HG03575 (cell line): ENCODE results near the gene LYL1.

ENCODE experiments used
- ATAC-seq: cut with Tn5 transposase; IDR thresholded peaks from one replicate; pipeline ENCODE4 v1.9.1; 2021; ENCODE audit not compliant: unreplicated experiment, insufficient number of reproducible peaks, low FRiP score; ENCODE audit errors: extremely low read depth

LYL1 gene

DNA sequence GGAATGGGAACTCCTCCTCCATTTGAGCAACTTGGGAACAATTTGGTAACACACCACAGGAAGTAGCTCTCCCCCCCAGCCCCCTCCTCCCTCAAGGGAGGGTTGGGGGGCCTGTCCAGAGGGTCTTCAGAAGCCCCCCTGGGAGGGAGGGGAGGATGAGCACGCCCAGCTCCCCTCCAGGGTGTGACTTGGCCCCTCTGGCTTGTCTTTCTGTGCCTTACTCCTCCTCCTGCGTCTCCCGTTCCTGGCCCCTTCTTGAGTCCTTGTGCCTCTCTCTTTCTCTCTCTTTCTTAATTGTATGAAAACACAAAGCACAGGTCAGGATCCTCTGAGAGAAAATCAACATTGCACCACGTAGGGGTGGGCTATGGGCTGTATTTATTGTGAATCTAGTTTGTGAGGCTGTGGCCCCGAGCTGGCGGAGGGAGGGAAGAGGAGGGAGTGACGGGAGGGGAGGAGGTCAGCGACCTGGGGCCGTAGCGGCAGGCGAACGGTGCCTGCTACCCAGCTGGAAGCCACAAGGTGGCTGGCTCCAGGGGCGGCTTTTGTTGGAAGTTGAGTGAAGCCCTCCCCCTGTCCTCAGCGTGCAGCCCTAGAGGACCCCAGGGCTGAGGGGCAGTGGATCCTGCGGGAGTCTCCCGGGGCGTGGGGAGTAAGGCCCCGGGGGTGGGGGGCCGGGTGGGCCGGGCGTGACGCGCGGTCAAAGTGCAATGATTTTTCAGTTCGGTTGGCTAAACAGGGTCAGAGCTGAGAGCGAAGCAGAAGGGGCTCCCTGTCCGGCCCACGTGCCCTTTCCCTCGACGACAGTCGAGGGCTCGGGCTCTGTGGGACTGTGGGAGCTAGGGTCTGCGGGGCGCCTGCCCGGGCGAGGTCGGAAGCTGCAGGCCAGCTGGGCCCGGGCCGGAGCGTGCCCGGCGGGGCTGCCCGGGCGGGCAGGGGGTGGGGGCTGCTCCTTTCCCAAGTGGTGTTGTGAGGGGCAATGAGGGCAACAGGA lies 6.4 kb downstream of the LYL1 start:
- no peak for ATAC-seq

DNA sequence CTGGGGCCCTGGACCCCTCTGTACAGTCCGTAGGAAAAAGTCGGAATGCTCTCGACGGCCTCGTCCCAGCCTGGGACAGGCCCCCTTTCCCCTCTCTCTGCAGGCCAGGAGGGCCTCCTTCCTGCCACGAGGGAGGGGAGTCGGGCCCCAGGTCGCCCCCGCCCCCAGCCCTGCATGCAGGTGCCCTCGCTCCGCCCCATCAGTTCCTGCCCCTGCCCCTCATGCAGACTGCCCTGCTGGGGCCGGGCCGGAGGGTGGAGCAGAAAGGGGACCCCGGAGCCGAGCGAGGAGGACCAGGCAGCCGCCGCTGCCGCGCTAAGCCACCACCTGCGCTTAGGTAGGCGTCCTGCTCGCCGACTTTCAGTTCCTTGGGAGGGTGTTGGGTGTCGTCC lies 7.3 kb downstream of the LYL1 start:
- ATAC-seq = no peak

DNA sequence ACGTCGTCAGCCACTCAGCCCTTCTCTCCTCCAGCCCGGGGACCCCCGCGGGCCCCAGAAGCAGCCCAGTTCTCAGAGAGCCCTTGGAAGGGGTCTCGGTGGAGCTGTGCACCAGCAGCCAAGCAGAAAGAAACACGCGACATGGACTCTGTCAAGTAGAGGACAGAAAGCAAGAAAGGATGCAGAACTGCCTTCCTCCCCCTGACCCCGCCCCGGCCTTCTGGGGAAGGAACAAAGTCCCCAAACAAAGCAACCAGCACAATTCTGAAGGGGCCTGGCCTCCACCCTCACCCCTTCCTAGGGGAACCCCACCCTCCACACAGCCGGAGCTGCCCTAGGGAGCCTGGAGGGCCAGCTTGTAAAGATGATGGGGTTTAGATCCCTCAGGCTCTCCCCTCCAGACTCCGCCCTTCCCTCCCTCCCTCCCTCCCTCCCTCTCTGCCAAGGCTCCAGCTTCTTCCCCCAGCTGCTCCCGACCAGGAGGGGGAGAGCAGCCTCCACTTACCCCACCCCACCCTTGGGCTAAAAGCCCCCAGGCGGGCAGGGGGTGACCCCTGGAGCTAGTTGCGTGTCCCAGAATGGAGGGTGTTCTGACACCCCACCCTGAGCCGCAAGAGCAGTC lies 7.8 kb downstream of the LYL1 start:
- ATAC-seq = no peak

DNA sequence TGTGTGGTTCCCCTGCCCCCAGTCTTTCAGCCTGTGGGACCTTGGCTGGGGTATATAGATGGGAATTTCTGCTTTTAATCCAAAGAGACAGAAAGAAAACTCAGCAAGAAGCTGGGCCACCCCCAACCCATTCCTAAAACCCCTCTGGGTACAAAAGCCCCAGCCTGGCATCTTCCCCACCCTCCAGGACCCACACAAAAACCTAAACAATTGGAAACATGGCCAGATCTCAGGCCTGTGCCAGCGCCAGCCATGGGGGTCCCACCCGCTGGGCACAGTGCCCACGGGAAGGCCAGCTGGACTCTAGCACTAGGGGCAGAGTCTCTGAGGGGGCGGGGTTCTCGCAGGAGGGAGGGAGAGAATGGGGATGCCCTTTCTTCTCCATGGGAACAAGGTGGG lies 8.6 kb downstream of the LYL1 start:
- ATAC-seq = no peak

DNA sequence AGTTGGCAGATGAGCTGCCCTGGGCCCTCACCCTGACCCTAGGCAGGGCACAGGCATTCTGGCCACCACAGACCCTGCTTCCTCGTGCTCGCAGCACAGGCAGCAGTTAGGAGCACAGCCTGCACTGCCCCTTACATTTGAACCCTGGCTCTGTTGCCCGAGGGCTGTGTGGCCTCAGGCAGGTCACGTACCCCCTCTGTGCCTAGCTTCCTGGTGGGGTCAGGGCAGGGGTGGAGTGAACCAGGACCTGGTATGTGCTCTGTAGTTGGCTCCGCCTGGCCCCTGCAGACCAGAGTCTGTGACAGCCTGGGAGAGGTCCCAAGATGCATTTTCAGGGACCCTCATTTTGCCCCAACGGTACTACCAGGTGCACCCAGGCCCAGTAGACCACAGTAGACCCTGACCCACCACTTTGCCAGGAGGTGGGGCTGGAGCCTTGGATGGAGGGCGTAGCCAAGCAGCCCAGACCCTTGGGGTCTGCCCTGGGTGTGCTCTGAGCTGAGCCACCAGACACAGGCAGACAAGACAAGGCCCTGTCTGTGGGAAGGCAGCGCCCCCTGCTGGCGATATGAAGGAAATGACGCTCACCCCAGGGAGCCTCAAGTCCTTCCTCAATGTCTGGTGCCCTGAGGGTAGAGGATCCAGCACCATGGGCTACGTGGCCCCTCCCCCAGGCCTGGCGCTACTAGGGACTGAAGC lies 9.1 kb downstream of the LYL1 start:
- ATAC-seq = no peak

DNA sequence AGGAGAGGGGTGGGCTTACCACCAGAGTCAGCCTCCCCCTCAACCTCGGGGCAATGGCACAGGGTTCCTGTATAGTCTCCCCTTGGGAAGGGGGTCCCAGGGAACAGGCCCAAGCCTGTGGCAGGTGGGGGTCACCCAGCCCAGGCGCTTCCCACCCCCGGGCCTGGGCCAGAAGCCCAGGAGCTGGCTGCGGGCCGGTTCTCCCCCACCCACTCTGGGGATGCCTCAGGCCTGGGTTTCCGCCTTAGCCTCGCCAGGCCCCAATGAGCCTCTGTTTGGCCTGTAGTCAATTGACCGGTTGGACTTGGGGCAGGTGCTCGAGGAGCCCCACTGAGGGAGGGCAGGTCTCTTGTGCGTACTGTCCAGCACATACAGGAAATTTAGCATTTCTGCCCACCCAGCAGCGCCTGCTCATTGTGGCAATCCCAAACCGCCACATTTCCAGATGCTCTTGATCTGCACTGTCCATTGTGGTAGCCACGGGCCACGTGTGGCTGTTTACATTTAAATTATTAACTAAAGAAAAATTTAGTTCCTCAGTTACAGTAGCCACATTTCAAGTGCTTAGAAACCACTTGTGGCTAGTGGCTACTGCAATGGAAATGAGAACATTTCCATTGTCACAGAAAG lies 9.9 kb downstream of the LYL1 start:
- ATAC-seq = no peak

DNA sequence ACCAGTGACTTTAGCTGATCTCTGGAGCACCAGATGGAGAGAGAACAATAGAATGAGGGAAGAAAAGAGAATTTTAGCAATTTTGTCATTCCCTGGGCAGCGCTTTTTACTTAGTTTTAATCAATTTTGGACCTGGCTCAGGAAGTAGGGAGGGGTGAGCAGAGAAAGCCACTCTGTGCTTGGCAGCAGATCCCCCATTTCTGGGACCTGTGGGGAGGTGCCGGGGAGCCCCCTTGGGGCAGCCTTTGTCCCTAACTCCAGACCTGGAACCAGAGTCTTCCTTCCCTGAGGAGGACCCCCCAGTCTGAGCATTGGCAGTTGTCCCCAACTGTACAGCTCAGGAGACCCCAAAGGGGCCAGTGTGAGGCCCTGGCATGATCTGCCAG lies 10.5 kb downstream of the LYL1 start:
- no peak for ATAC-seq

DNA sequence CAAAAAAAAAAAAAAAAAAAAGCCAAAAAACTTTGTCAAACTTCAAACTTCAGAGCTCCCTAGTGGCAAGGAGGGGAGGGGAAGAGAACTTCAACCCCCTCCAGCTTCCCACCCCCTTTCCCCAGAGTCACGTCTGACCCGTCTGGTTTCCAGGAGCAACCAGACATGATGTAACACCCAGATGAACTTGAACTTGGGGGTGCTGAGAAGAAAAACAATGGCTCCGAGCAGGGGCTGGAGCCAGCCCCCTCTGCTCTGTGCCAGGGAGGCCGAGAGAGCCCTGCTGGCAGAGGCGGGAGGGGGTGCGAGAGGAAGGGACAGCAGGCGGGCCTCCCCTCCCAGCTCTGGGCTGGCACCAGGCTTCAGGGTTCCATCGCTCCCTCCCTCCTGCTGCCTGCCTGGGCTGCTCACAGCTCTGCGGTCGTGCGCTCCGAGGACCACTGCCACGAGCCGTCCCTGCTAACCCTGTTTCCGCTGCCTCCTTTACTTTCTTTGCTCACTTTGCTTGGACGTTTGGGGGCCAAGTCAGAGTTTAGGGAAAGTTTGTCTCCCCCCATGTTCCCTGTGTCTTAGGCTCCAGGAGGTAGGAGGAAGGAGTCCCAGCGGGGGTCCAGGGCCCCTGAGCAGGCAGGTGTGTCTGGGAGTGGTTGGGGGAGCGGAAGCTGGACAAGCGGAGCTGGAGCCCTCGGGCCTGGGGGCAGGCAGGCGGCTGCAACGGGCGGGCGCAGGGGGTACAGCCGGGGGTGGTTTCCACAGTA lies 11.1 kb downstream of the LYL1 start:
- no peak for ATAC-seq

DNA sequence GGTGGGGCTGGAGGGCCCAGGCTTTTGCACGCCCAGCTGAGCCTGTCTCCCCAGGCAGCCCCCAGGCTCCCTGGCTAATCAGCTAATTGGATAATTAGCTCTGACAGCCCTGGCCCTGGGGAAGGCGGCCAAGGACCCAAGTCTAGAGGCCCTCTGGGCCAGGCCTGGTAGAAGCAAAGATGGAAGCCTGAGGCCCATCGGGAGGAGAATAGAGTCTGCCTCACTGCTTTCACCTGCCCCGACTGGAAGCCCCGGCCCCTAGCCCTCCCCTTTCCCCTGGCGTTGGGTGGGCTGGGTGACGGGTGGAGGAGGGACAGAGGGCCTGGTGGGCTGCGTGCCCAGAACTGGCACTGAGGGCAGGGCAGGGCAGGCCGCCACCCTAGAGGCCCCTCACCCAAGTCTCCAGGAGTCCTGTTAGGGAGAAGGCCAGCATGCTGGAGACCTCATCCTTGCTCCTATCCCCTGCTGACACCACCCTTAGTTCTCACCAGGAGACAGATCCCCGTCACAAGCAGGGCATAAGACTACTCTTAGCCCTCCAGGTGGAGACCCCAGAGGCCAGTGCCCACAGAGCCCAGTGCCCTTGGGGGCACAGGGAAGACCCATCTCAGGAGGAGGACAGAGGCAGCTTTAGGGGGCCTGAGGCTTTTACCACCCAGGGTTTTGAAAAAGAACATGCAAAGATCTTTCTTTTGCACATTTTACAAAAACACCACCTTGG lies 12.0 kb downstream of the LYL1 start:
- ATAC-seq = no peak

DNA sequence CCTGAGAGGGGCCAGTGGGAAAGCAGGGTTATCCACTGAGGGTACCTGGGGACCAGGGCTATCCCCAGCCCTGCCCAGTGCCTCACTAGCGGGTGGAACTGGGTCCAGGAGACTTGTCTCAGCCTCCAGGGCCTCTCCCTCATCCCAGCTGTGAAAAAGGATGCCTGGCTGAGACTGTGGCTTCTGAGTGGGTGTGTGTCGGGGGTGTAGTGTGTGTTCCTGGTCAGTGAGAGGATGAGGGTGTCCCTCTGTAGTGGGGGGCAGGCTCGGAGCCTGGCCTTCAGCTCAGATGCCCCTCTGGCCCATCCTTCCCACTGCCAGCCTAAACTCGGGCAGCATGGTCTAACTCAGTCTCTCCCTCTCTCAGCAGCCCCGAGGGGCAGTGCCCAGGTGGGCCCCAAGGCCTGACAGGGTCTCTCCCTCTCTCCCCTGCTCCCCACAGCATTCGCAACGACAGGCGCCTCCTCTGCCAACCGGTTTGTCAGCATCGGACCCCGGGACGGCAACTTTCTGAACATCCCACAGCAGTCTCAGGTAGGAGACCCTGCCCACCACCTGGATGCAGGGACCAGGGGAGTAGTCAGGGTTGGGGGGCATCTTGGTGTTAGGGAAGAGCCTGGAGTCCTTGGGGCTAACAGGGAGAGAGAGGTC lies 12.7 kb downstream of the LYL1 start:
- ATAC-seq = no peak

DNA sequence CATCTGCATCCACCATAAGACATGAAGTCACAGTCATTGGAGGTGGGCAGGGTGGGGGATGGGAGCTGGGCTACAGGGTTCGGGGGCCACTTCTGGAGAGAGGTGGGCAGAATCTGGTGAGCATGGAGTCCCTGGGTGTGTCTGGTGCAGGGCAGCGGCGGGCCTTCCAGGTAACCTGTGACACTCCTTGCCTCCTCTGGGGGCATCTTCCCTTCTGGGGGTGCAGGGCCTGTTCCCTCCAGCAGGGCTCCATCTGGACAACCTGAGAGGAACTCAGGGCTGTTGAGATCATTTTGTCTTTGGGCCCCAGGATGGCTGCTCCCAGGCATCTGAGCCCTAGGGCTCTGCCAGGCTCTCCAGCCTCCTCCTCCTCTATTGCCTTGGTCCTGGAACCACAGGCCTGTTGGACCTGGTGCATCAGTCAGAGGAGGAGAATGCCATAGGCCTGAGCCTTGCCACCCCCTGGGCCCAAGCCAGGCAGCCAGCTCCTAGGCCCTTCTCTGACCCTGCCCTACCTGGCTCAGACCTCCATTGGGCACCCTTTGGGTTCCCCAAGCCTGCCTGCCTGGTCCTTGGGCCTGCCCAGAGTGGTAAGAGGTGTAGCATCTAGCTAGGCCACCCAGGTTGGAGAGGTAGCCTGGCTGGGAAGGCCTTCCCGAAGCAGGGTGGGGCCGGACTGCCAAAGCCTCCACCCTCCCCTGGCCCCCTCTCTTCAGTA lies 13.4 kb downstream of the LYL1 start:
- ATAC-seq = no peak

DNA sequence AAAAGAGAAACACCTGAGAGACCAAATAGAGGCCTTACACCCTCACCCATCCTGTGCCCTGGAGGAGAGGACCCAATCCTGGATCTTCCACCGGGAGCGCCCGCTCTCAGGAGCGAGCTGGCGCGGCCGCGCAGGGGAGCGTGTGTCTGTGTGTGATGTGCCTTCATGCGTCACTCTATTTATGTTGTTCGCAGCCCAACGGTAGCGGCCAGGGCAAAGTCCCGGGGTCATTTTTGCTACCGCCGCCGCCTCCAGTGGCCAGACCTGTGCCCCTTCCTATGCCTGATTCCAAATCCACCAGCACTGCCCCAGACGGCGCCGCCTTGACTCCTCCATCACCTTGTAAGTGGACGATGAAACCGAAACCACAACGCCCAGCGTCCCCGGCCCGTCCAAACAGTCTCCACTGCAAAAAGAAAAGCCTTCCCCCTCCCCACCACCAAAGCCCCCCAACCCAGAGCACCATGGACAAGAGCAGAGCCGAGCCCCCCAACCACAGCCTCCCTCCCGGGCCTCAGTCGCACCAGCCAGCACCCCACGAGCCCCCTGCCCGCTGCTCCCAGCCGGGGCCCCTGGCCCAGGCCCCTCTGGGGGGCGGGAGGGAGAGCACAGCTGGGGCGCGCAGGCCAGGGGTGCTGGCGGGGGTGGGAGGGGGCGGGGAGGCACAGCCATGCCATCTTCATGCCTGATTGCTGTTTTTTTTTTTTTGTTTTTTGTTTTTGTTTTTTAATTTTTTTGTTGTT lies 14.7 kb downstream of the LYL1 start:
- ATAC-seq = no peak

DNA sequence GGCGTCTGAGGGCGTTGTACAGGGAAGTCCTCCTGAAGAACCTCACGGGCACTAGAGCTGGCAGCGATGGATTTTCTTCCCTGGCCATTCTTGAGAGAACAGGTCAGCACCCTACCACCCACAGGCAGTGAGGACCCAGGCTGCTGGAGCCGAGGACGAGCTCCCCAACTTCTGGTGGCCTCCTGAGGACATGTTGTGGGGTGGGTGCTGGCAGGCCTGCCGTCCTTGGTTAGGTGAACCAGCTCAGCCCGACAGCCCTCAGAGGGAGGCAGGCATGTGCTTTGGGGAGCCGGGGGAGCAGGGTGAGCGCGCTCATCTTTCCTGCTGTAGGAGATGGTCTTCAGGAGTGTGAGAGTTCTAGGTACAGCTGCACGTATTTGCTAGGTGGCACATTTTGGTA lies 15.4 kb downstream of the LYL1 start:
- no peak for ATAC-seq

DNA sequence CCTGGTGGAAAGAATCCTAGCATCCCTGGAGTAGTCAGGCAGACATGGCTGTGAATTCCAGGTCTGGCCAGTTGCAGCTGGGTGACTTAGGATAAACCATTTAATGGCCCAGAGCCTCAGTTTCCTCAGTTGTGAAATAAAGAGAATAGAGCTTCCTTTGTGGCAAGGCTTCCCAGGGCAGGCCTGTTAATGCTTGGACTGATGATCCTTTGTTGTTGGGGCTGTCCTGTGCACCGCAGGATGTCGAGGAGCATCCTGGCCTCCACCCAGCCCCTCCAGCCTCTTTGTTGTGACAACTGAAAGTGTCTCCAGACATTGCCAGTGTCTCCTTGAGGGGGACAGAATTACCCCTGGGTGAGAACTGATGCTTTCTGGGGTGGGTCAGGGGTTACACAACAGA lies 16.3 kb downstream of the LYL1 start:
- ATAC-seq = no peak

DNA sequence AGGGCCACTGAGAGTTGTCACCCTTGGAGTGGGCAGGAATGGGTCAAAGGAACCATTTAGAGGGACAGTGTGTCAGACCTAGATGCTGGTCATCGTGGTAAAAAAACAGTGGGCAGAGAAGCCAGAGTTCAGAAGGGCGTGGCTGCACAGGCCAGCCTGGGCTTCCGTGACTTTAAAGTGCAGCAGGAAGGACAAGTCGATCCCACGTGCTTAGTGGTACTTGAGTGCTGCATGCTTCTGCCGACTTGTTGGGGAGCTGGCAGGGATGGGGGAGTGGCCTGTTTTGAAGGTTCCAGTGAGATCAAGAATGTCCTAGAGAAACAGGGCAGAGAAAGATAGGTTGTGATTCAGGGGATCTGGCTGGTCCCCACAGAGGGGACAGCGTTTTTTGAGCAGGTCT lies 17.0 kb downstream of the LYL1 start:
- no peak for ATAC-seq

DNA sequence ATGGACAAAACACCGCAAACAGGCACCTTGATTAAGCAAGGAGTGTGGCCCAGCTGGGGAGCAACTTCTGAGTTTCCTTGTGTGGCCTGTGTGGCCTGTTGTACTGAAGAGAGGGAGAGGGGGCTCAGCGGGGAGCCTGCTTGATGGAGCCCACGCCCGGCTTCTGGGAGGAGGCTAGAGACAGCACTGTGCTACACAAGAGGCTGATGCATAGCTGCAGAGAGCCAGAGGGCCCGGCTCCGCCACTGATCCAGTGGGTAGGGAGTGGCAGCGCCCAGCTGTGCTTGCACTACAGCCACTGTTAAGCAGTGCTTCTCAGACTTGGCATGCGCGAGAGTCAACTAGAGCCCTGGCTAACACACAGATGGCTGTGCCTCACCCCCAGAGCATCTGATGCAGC lies 19.0 kb downstream of the LYL1 start:
- ATAC-seq = no peak

DNA sequence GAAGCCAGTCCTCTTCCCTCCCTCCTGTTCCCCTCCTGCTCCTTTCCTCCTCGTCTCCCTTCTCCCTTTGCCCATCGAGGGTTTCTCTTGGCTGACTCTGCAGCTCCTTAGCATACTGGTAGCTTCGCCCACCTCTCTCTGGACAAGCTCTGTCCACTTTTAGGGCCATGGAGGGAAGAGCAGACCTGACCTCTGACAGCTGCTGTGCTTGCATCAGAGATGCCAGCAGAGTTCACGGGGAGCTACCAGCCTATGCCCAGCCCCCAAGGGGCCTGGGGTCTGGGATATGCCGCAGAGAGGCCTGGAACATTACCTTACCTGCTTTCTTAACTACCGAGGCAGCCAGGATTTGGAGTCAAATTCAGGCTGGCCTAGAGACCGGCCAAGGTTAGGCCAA lies 19.7 kb downstream of the LYL1 start:
- no peak for ATAC-seq
